H9 (cell line): ENCODE measurements around the gene CSTF3. TPM values are rescaled to one million over a fixed set of nuclear protein-coding genes. Genes with fewer than 3 reads are reported as not detected.
"Not testable (repeated sequence)": the region's sequence is repeated elsewhere in the genome, so short reads cannot be mapped to it uniquely, and the experiment has no call there.

Source experiments
- DNase-seq: peaks from one replicate; pipeline ENCODE4 v3.0.0-alpha.2; 2017
- H2AFZ ChIP-seq: one replicate; pipeline ENCODE4 v1.6.1; 2013; ENCODE audit warnings: mild to moderate bottlenecking, low read length, control low read depth, moderate library complexity
- H2AK5ac ChIP-seq: 2 replicates; pipeline ENCODE4 v1.6.1; 2013; ENCODE audit warnings: low read length, control low read depth, mixed read lengths; ENCODE audit not compliant: insufficient read length
- H2BK120ac ChIP-seq: one replicate; pipeline ENCODE4 v1.6.1; 2013; ENCODE audit warnings: low read depth, mild to moderate bottlenecking, low read length, control low read depth, inconsistent platforms; ENCODE audit not compliant: poor library complexity, severe bottlenecking
- H2BK12ac ChIP-seq: 2 replicates; pipeline ENCODE4 v1.6.1; 2013; ENCODE audit warnings: low read length, control low read depth, mixed read lengths, low read depth; ENCODE audit not compliant: insufficient read length
- H2BK15ac ChIP-seq: 2 replicates; pipeline ENCODE4 v1.6.1; 2013; ENCODE audit warnings: low read depth, low read length, control low read depth
- H2BK20ac ChIP-seq: one replicate; pipeline ENCODE4 v1.6.1; 2013; ENCODE audit warnings: low read depth, mild to moderate bottlenecking, low read length, control low read depth, inconsistent platforms; ENCODE audit not compliant: poor library complexity, severe bottlenecking
- H2BK5ac ChIP-seq: 2 replicates; pipeline ENCODE4 v1.6.1; 2013; ENCODE audit warnings: low read length, control low read depth, mixed read lengths; ENCODE audit not compliant: insufficient read length
- H3K14ac ChIP-seq: 2 replicates; pipeline ENCODE4 v1.6.1; 2013; ENCODE audit warnings: low read length, control low read depth; ENCODE audit not compliant: insufficient read depth
- H3K18ac ChIP-seq: 2 replicates; pipeline ENCODE4 v1.6.1; 2013; ENCODE audit warnings: low read depth, mild to moderate bottlenecking, mixed read lengths, low read length, control low read depth; ENCODE audit not compliant: insufficient read length
- H3K23ac ChIP-seq: 2 replicates; pipeline ENCODE4 v1.6.1; 2013; ENCODE audit warnings: low read length, control low read depth, mixed read lengths, low read depth; ENCODE audit not compliant: insufficient read length
- H3K23me2 ChIP-seq: 2 replicates; pipeline ENCODE4 v1.6.1; 2013; ENCODE audit warnings: low read depth, mild to moderate bottlenecking, mixed read lengths, low read length, control low read depth; ENCODE audit not compliant: insufficient read length, poor library complexity, severe bottlenecking
- H3K27ac ChIP-seq: 2 replicates; pipeline ENCODE4 v1.5.1; 2013; ENCODE audit warnings: low read length, control low read depth, mixed read lengths, low read depth; ENCODE audit not compliant: insufficient read length
- H3K27me3 ChIP-seq: 2 replicates; pipeline ENCODE4 v1.6.1; 2013; ENCODE audit warnings: low read length, control low read depth, inconsistent platforms; ENCODE audit not compliant: insufficient read depth
- H3K4ac ChIP-seq: 2 replicates; pipeline ENCODE4 v1.6.1; 2013; ENCODE audit warnings: low read depth, mild to moderate bottlenecking, control low read depth, inconsistent platforms, low read length, moderate library complexity
- H3K4me1 ChIP-seq: 2 replicates; pipeline ENCODE4 v1.6.1; 2013; ENCODE audit warnings: low read length, control low read depth, inconsistent platforms; ENCODE audit not compliant: insufficient read depth
- H3K4me2 ChIP-seq: 2 replicates; pipeline ENCODE4 v1.6.1; 2013; ENCODE audit warnings: low read length, control low read depth, mixed read lengths; ENCODE audit not compliant: insufficient read length, insufficient read depth
- H3K56ac ChIP-seq: 2 replicates; pipeline ENCODE4 v1.6.1; 2013; ENCODE audit warnings: low read depth, mild to moderate bottlenecking, mixed read lengths, low read length, control low read depth; ENCODE audit not compliant: insufficient read length
- H3K79me1 ChIP-seq: 2 replicates; pipeline ENCODE4 v1.6.1; 2013; ENCODE audit warnings: low read depth, mild to moderate bottlenecking, moderate library complexity, low read length, control low read depth, inconsistent platforms; ENCODE audit not compliant: insufficient read depth, poor library complexity, severe bottlenecking
- H3K79me2 ChIP-seq: 2 replicates; pipeline ENCODE4 v1.6.1; 2013; ENCODE audit warnings: low read length, control low read depth, inconsistent platforms; ENCODE audit not compliant: insufficient read depth
- H3K9ac ChIP-seq: 2 replicates; pipeline ENCODE4 v1.6.1; 2013; ENCODE audit warnings: low read length, control low read depth, mixed read lengths; ENCODE audit not compliant: insufficient read length; ENCODE audit errors: extremely low read depth
- H3K9me3 ChIP-seq: one replicate; pipeline ENCODE4 v1.6.1; 2013; ENCODE audit warnings: low read depth, low read length, inconsistent platforms; ENCODE audit not compliant: control insufficient read depth
- H3T11ph ChIP-seq: one replicate; pipeline ENCODE4 v1.6.1; 2013; ENCODE audit warnings: mild to moderate bottlenecking, low read length, control low read depth, inconsistent platforms
- H4K20me1 ChIP-seq: one replicate; pipeline ENCODE4 v1.6.1; 2013; ENCODE audit not compliant: control insufficient read depth, insufficient read length, insufficient read depth
- H4K5ac ChIP-seq: 2 replicates; pipeline ENCODE4 v1.6.1; 2013; ENCODE audit warnings: low read depth, mild to moderate bottlenecking, mixed read lengths, low read length, control low read depth; ENCODE audit not compliant: insufficient read length
- H4K8ac ChIP-seq: replicated peaks from 2 replicates; pipeline ENCODE4 v1.6.1; 2013; ENCODE audit warnings: low read length, control low read depth, mixed read lengths, low read depth; ENCODE audit not compliant: insufficient read length
- H4K91ac ChIP-seq: 2 replicates; pipeline ENCODE4 v1.6.1; 2013; ENCODE audit warnings: low read depth, mild to moderate bottlenecking, moderate library complexity, mixed read lengths, low read length, control low read depth; ENCODE audit not compliant: insufficient read length
- H3K27ac Mint-ChIP-seq, 3 experiments: 2 replicates in 2 of 3; 3 replicates in 1 of 3; pipeline ENCODE4 v1.8.0; 2020 to 2021; ENCODE audit warnings: mixed read lengths in 3 of 3, mild to moderate bottlenecking in 1 of 3, moderate library complexity in 1 of 3
- H3K27me3 Mint-ChIP-seq: 2 replicates; pipeline ENCODE4 v1.8.0; 2021; ENCODE audit warnings: low read depth, mild to moderate bottlenecking, moderate library complexity, mixed read lengths
- H3K36me3 Mint-ChIP-seq, 3 experiments: 2 replicates in 2 of 3; 3 replicates in 1 of 3; pipeline ENCODE4 v1.8.0; 2020 to 2021; ENCODE audit warnings: low read depth in 3 of 3, mixed read lengths in 3 of 3; ENCODE audit not compliant: insufficient read depth in 1 of 3
- H3K4me1 Mint-ChIP-seq, 2 experiments: 2 replicates each; pipeline ENCODE4 v1.8.0; 2020; ENCODE audit warnings: mixed read lengths in 2 of 2
- H3K4me3 Mint-ChIP-seq, 2 experiments: 2 replicates in 1 of 2; 3 replicates in 1 of 2; pipeline ENCODE4 v1.8.0; 2020 to 2021; ENCODE audit warnings: mild to moderate bottlenecking in 2 of 2, mixed read lengths in 2 of 2, moderate library complexity in 1 of 2
- H3K9me3 Mint-ChIP-seq, 2 experiments: 2 replicates in 1 of 2; 3 replicates in 1 of 2; pipeline ENCODE4 v1.8.0; 2020; ENCODE audit warnings: mild to moderate bottlenecking in 2 of 2, mixed read lengths in 2 of 2, moderate library complexity in 1 of 2
- WGBS: extraction: QIAGEN DNeasy Blood & Tissue Kit; methylation state at CpG from one replicate; pipeline ENCODE4 v1.1.7; 2013; ENCODE audit warnings: missing lambda C conversion rate, low lambda C conversion rate, mixed read lengths; ENCODE audit not compliant: insufficient read length; ENCODE audit errors: extremely low coverage; 5-methylcytosine and 5-hydroxymethylcytosine counted together
- total RNA-seq: library from RNA; stranded (reverse); gene quantifications from 2 replicates; pipeline ENCODE4 v1.2.1, GENCODE V29; 2021
- TF ChIP-seq, protein P1 (sequence below): fragments of 200-600 bp; sonication (generic); conservative IDR thresholded peaks from 3 replicates; pipeline ENCODE4 v1.8.0; 2021; ENCODE audit warnings: antibody characterized with exemption, mild to moderate bottlenecking

The CSTF3 gene
- total RNA-seq, 1 experiment from 2014 or later = 41.5 TPM

DNA sequence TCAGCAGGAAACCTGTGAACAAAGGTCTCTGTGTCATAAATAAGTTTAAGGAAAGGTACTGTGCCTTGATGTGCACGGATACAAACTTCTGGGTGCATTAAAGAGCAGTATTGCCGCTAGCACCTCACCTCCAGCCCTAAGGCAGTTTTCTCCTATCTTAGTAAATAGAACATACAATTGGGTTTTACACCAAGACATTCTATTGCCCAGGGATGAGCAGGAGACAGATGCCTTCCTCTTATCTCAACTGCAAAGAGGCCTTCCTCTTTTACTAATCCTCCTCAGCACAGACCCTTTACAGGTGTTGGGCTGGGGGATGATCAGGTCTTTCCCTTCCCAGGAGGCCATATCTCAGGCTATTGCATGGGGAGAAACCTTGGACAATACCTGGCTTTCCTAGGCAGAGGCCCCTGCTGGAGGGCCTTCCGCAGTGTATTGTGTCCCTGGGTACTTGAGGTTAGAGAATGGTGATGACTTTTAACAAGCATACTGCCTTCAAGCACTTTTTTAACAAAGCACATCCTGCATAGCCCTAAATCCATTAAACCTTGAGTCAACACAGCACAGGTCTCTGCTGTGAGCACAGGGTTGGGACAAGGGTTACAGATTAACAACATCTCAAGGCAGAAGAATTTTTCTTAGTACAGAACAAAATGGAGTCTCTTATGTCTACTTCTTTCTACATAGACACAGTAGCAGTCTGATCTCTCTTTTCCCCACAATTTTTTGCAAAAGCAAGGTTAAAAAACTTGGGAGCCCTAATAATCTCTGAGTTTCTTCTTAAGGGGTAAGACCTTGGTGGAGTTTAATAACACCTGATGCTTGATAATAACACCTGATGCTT is 111.5 kb downstream of the CSTF3 start:
- not testable (repeated sequence) for H2BK5ac ChIP-seq, H3K14ac ChIP-seq, H3K9me3 Mint-ChIP-seq, H4K91ac ChIP-seq, H3K23ac ChIP-seq, H3K79me2 ChIP-seq, H4K20me1 ChIP-seq, H3T11ph ChIP-seq, H2BK15ac ChIP-seq, H2BK12ac ChIP-seq, H3K9me3 ChIP-seq, H3K9ac ChIP-seq, H3K23me2 ChIP-seq, H3K79me1 ChIP-seq, H3K4me2 ChIP-seq, H4K5ac ChIP-seq, H3K27ac ChIP-seq, H4K8ac ChIP-seq, H3K18ac ChIP-seq, H3K27me3 Mint-ChIP-seq, H2BK120ac ChIP-seq, H2AK5ac ChIP-seq, H3K4ac ChIP-seq, H3K56ac ChIP-seq, H3K27me3 ChIP-seq, H2AFZ ChIP-seq, H3K4me3 Mint-ChIP-seq, H2BK20ac ChIP-seq, H3K4me1 ChIP-seq
- Mint-ChIP-seq H3K27ac (peak overlapping the region in 1 of 3 experiments; percentile 88; a peak in 3 of 7 replicates), H3K36me3 (peaks cover 34 to 39% (median 37%) of the 10 kb centered on the region in 3 experiments), H3K4me1 (peaks cover 14 to 18% of the 10 kb centered on the region in 2 experiments)
- TF ChIP-seq, protein P1, sequence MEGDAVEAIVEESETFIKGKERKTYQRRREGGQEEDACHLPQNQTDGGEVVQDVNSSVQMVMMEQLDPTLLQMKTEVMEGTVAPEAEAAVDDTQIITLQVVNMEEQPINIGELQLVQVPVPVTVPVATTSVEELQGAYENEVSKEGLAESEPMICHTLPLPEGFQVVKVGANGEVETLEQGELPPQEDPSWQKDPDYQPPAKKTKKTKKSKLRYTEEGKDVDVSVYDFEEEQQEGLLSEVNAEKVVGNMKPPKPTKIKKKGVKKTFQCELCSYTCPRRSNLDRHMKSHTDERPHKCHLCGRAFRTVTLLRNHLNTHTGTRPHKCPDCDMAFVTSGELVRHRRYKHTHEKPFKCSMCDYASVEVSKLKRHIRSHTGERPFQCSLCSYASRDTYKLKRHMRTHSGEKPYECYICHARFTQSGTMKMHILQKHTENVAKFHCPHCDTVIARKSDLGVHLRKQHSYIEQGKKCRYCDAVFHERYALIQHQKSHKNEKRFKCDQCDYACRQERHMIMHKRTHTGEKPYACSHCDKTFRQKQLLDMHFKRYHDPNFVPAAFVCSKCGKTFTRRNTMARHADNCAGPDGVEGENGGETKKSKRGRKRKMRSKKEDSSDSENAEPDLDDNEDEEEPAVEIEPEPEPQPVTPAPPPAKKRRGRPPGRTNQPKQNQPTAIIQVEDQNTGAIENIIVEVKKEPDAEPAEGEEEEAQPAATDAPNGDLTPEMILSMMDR = peak; percentile 22; the same call in 2 of the 3 replicates
- peak; percentile 65 for DNase-seq
- WGBS = no CpG with 5 or more reads among the region's 3 CpGs

- H3K14ac ChIP-seq, H2BK5ac ChIP-seq, H3K18ac ChIP-seq, H3K23me2 ChIP-seq, H2BK20ac ChIP-seq, H3K23ac ChIP-seq, H4K8ac ChIP-seq, H2AFZ ChIP-seq, H4K20me1 ChIP-seq, H3K4me1 ChIP-seq, H3K9ac ChIP-seq, DNase-seq, H3T11ph ChIP-seq, H3K27me3 ChIP-seq, H2BK12ac ChIP-seq, H3K4me3 Mint-ChIP-seq, H4K91ac ChIP-seq, H3K56ac ChIP-seq, H3K79me2 ChIP-seq, H3K4me2 ChIP-seq, H3K27ac ChIP-seq, H2BK120ac ChIP-seq, H3K9me3 ChIP-seq, H3K9me3 Mint-ChIP-seq, H4K5ac ChIP-seq, H3K79me1 ChIP-seq, H3K27me3 Mint-ChIP-seq, H3K4ac ChIP-seq, H2AK5ac ChIP-seq, H2BK15ac ChIP-seq, H3K27ac Mint-ChIP-seq: not testable (repeated sequence)
- Mint-ChIP-seq H3K36me3 (peaks cover 43 to 48% (median 46%) of the 10 kb centered on the region in 3 experiments), H3K4me1 (peaks cover 14 to 18% of the 10 kb centered on the region in 2 experiments)
- no CpG with 5 or more reads among the region's 6 CpGs for WGBS
Measured at GRCh38 chr11:33048701-33049100, 112.6 kb downstream of the CSTF3 start.
